Measurements from ENCODE around the gene SGCE. TPM values are rescaled to one million over a fixed set of nuclear protein-coding genes. Genes with fewer than 3 reads are reported as not detected.

SGCE gene
- polyA plus RNA-seq, 1 experiment: 76.1 TPM

DNA sequence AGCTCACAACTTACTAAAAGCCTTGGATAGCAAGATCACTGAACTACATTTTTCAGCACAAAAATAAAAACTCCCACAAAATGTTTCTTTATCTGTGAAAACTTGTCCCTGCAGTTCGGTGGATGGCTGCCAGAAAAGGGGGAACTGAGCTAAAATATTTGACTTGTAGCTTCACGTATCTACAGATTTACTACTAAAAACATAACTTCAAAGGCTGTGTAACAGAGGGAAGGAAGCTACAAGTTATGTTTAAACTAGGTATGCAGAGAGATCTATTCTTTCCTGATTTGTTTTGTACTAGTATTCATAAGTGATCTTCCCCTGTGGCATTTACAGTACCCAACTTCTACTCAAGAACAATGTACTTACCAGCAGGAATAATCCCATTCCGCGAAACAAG lies 25.1 kb downstream of the SGCE start:
- ChIA-PET POLR2A (interaction anchor here (0.7 kb wide), 1 partner anchor 41 kb away, joined by 3 read pairs; no protein-coding TSS in a partner anchor), CTCF (no interaction called here)
- TF ChIP-seq, protein P1, sequence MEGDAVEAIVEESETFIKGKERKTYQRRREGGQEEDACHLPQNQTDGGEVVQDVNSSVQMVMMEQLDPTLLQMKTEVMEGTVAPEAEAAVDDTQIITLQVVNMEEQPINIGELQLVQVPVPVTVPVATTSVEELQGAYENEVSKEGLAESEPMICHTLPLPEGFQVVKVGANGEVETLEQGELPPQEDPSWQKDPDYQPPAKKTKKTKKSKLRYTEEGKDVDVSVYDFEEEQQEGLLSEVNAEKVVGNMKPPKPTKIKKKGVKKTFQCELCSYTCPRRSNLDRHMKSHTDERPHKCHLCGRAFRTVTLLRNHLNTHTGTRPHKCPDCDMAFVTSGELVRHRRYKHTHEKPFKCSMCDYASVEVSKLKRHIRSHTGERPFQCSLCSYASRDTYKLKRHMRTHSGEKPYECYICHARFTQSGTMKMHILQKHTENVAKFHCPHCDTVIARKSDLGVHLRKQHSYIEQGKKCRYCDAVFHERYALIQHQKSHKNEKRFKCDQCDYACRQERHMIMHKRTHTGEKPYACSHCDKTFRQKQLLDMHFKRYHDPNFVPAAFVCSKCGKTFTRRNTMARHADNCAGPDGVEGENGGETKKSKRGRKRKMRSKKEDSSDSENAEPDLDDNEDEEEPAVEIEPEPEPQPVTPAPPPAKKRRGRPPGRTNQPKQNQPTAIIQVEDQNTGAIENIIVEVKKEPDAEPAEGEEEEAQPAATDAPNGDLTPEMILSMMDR (IDR thresholded peaks at IDR 0.05; ENCODE audit: low read depth, low read length): no peak
- Histone ChIP-seq H3K9me3 (ENCODE audit: control insufficient read depth, insufficient read depth, low read length) (no peaks in the 10 kb centered on the region), H3K27me3 (ENCODE audit: control insufficient read depth, insufficient read depth, low read length) (no peaks in the 10 kb centered on the region), H3K27ac (ENCODE audit: low read depth, low read length) (no peak overlapping the region), H3K4me3 (ENCODE audit: low read depth, low read length) (no peak overlapping the region)
- DNase-seq (ENCODE audit: low read depth, low spot score): no peak

DNA sequence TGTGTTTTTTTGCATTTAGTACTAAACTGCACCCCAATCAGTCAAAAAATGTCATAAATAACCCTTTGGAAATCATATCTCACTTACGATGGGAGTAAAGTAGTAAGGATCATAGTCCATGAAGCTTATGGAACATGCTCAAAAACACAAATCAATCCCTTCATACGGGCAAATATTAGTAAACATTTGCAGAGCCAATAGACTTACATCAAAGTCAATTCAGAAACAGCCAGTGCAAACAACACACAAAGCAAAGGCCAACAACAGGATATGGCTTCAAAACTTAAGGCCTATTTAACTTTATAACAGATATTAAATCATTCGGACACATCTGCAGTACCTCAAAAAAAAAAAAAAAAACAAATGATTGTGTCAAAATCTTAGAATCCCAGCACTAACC lies 32.1 kb downstream of the SGCE start:
- CTCF ChIA-PET: no interaction called here
- Histone ChIP-seq H3K9me3 (ENCODE audit: control insufficient read depth, insufficient read depth, low read length) (no peaks in the 10 kb centered on the region), H3K4me3 (ENCODE audit: low read depth, low read length) (no peak overlapping the region), H3K27me3 (ENCODE audit: control insufficient read depth, insufficient read depth, low read length) (no peaks in the 10 kb centered on the region), H3K27ac (ENCODE audit: low read depth, low read length) (no peak overlapping the region)
- TF ChIP-seq, protein P1 (IDR thresholded peaks at IDR 0.05; ENCODE audit: low read depth, low read length): no peak
- no peak for DNase-seq (ENCODE audit: low read depth, low spot score)
- POLR2A ChIA-PET: no interaction called here

DNA sequence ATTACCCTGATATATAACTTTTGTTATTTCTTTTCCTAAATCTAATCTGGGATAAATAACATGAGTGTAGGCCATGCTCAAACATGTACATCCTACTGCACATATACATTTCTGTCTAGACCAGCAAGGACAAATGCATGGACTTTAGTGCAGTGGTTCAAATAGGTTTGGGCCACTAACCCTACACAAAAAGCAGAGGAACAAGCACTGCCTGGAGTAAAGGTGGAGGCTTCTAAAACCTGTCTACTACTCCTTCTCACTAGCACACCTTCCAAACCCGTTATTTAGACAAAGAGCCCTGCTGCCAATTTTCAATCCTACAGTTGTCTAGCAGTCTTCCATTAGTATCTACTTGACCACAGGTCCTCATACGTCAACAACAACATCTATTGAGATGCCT lies 34.8 kb downstream of the SGCE start:
- POLR2A ChIA-PET: interaction anchor here (0.6 to 0.9 kb wide), 2 partner anchors 36 to 63 kb away, joined by 3 to 4 read pairs; no protein-coding TSS in a partner anchor
- CTCF ChIA-PET: interaction anchor here (1.3 to 2.0 kb wide), 2 partner anchors 36 to 172 kb away, joined by 4 to 10 read pairs; no protein-coding TSS in a partner anchor
- no peaks in the 10 kb centered on the region for H3K27me3 ChIP-seq (ENCODE audit: control insufficient read depth, insufficient read depth, low read length)
- TF ChIP-seq, protein P1 (IDR thresholded peaks at IDR 0.05; ENCODE audit: low read depth, low read length): no peak
- no peak overlapping the region for H3K27ac ChIP-seq (ENCODE audit: low read depth, low read length)
- DNase-seq (ENCODE audit: low read depth, low spot score): no peak
- H3K9me3 ChIP-seq (ENCODE audit: control insufficient read depth, insufficient read depth, low read length): no peaks in the 10 kb centered on the region
- H3K4me3 ChIP-seq (ENCODE audit: low read depth, low read length): no peak overlapping the region

DNA sequence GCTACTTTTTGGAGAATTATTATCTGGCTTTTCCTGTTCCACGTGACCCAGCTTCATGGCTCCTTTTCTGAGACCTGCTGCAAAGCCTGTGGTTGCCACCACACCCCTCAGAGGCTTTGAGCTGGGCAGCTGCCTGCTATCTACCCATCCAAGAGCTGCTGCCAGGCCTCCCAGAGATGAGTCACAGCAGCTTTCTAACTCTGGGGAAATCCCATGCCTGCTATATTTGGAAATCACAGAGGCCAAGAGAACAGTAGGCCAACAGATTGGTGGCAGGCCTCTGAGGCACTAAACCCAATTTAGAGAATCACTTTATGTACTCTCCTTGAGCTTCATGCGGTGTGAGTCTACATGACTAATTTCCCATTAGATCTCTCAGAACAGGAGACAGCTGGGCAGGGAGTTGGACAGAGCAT lies 35.2 kb downstream of the SGCE start:
- TF ChIP-seq, protein P1 (IDR thresholded peaks at IDR 0.05; ENCODE audit: low read depth, low read length): no peak
- H3K4me3 ChIP-seq (ENCODE audit: low read depth, low read length): no peak overlapping the region
- H3K27me3 ChIP-seq (ENCODE audit: control insufficient read depth, insufficient read depth, low read length): no peaks in the 10 kb centered on the region
- DNase-seq (ENCODE audit: low read depth, low spot score): peak; percentile 53
- H3K9me3 ChIP-seq (ENCODE audit: control insufficient read depth, insufficient read depth, low read length): no peaks in the 10 kb centered on the region
- CTCF ChIA-PET: interaction anchor here (0.8 to 2.0 kb wide), 3 partner anchors 35 to 171 kb away, joined by 3 to 10 read pairs (median 4); partner anchors contain the start of gene SGCE
- no peak overlapping the region for H3K27ac ChIP-seq (ENCODE audit: low read depth, low read length)
- POLR2A ChIA-PET: interaction anchor here (0.6 to 0.9 kb wide), 2 partner anchors 36 to 64 kb away, joined by 3 to 4 read pairs; no protein-coding TSS in a partner anchor

DNA sequence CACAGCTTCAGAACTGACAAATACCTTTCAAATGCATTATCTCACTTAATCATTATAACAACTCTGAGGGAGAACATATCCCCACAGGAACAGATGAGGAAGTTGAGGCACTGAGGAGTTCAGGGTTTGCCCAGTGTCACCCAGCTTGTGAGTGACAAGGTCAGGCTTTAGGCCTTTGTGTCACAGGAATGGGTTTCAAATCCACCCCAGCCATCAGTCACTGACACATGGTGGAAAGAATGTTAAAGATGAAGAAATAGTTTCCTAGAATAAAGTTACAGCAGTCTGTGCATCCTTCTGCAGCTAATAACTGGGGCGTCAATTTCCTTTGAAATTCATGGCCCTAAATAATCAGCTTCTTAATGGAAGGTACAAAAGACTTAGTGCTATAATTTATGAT lies 37.8 kb downstream of the SGCE start:
- ChIA-PET CTCF (no interaction called here), POLR2A (no interaction called here)
- H3K27ac ChIP-seq (ENCODE audit: low read depth, low read length): no peak overlapping the region
- H3K27me3 ChIP-seq (ENCODE audit: control insufficient read depth, insufficient read depth, low read length): no peaks in the 10 kb centered on the region
- TF ChIP-seq, protein P1 (IDR thresholded peaks at IDR 0.05; ENCODE audit: low read depth, low read length): no peak
- H3K4me3 ChIP-seq (ENCODE audit: low read depth, low read length): no peak overlapping the region
- DNase-seq (ENCODE audit: low read depth, low spot score): no peak
- H3K9me3 ChIP-seq (ENCODE audit: control insufficient read depth, insufficient read depth, low read length): no peaks in the 10 kb centered on the region

Data from AG04450 (cell line).